ENCODE measurements around the gene SPEM3. TPM values are rescaled to one million over a fixed set of nuclear protein-coding genes. Genes with fewer than 3 reads are reported as not detected.
A peak's percentile ranks its signal among the peaks of the same experiment; 100 is the strongest.

Gene SPEM3
- total and polyA plus RNA-seq, 2 of the 13 experiments (the other 11 are each of a cell fraction or from before 2014, with no cell fraction given): not detected

DNA sequence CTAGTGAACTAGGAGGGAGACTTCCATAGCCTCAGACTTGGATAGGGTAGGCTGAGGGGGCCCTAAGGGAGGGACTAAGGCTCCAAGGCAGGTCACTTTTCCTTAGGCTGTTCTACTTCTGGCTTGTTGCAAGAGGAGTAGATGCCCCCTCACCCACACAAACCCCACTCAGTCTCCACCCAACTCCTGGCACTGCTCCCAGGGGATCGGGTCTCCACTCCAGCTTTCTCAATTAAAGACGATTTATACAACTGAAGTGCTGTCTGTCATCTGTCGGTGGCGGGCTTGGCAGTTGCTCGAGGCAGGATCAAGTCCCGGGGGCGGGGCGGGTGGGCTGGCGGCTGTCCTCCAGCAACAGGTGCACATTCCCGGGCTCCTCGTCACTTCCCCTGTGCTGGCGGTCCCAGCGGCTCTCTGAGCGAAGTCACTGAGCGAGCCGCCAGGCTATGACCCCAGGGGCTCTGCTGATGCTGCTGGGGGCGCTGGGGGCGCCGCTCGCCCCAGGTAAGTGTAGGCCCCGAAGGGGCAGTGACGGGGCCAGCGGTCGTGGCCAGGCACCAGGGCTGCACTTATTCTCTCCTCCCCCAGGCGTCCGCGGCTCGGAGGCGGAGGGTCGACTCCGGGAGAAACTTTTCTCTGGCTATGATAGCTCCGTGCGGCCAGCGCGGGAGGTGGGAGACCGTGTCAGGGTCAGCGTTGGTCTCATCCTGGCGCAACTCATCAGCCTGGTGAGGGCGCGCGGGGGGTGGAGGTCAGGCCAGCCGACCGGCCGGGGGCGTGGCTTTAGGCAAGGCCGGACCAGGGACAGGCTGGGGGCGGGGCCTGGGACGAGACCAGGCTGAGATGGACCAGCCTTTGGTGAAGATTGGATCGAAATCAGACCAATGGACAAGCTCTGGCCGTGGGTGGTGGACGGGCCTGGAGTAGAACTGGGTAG lies 16.3 kb downstream of the SPEM3 start, which contains the start of gene CHRNB1 (continued):
- TF ChIP-seq, protein P1, sequence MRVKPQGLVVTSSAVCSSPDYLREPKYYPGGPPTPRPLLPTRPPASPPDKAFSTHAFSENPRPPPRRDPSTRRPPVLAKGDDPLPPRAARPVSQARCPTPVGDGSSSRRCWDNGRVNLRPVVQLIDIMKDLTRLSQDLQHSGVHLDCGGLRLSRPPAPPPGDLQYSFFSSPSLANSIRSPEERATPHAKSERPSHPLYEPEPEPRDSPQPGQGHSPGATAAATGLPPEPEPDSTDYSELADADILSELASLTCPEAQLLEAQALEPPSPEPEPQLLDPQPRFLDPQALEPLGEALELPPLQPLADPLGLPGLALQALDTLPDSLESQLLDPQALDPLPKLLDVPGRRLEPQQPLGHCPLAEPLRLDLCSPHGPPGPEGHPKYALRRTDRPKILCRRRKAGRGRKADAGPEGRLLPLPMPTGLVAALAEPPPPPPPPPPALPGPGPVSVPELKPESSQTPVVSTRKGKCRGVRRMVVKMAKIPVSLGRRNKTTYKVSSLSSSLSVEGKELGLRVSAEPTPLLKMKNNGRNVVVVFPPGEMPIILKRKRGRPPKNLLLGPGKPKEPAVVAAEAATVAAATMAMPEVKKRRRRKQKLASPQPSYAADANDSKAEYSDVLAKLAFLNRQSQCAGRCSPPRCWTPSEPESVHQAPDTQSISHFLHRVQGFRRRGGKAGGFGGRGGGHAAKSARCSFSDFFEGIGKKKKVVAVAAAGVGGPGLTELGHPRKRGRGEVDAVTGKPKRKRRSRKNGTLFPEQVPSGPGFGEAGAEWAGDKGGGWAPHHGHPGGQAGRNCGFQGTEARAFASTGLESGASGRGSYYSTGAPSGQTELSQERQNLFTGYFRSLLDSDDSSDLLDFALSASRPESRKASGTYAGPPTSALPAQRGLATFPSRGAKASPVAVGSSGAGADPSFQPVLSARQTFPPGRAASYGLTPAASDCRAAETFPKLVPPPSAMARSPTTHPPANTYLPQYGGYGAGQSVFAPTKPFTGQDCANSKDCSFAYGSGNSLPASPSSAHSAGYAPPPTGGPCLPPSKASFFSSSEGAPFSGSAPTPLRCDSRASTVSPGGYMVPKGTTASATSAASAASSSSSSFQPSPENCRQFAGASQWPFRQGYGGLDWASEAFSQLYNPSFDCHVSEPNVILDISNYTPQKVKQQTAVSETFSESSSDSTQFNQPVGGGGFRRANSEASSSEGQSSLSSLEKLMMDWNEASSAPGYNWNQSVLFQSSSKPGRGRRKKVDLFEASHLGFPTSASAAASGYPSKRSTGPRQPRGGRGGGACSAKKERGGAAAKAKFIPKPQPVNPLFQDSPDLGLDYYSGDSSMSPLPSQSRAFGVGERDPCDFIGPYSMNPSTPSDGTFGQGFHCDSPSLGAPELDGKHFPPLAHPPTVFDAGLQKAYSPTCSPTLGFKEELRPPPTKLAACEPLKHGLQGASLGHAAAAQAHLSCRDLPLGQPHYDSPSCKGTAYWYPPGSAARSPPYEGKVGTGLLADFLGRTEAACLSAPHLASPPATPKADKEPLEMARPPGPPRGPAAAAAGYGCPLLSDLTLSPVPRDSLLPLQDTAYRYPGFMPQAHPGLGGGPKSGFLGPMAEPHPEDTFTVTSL (CRISPR knock-in tag; IDR thresholded peaks at IDR 0.05; ENCODE audit: borderline replicate concordance): no peak
- no peak for TF ChIP-seq ZNF558 (CRISPR knock-in tag; IDR thresholded peaks at IDR 0.05; ENCODE audit: borderline replicate concordance)
- TF ChIP-seq ZNF180 (CRISPR knock-in tag; IDR thresholded peaks at IDR 0.05; ENCODE audit: borderline replicate concordance, low read depth): no peak
- TF ChIP-seq, protein P2, sequence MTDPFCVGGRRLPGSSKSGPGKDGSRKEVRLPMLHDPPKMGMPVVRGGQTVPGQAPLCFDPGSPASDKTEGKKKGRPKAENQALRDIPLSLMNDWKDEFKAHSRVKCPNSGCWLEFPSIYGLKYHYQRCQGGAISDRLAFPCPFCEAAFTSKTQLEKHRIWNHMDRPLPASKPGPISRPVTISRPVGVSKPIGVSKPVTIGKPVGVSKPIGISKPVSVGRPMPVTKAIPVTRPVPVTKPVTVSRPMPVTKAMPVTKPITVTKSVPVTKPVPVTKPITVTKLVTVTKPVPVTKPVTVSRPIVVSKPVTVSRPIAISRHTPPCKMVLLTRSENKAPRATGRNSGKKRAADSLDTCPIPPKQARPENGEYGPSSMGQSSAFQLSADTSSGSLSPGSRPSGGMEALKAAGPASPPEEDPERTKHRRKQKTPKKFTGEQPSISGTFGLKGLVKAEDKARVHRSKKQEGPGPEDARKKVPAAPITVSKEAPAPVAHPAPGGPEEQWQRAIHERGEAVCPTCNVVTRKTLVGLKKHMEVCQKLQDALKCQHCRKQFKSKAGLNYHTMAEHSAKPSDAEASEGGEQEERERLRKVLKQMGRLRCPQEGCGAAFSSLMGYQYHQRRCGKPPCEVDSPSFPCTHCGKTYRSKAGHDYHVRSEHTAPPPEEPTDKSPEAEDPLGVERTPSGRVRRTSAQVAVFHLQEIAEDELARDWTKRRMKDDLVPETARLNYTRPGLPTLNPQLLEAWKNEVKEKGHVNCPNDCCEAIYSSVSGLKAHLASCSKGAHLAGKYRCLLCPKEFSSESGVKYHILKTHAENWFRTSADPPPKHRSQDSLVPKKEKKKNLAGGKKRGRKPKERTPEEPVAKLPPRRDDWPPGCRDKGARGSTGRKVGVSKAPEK (CRISPR knock-in tag; IDR thresholded peaks at IDR 0.05; ENCODE audit: borderline replicate concordance): no peak
- TF ChIP-seq KLF6 (CRISPR knock-in tag; IDR thresholded peaks at IDR 0.05): 0 out of 2 replicates have a peak, but pooled peaks have one; percentile 58
- 0 out of 2 replicates have a peak, but pooled peaks have one; percentile 53 for TF ChIP-seq ZNF235 (CRISPR knock-in tag; IDR thresholded peaks at IDR 0.05; ENCODE audit: borderline replicate concordance)
- no peak for TF ChIP-seq TBX3 (IDR thresholded peaks at IDR 0.05; ENCODE audit: borderline replicate concordance)
- TF ChIP-seq, protein P3, sequence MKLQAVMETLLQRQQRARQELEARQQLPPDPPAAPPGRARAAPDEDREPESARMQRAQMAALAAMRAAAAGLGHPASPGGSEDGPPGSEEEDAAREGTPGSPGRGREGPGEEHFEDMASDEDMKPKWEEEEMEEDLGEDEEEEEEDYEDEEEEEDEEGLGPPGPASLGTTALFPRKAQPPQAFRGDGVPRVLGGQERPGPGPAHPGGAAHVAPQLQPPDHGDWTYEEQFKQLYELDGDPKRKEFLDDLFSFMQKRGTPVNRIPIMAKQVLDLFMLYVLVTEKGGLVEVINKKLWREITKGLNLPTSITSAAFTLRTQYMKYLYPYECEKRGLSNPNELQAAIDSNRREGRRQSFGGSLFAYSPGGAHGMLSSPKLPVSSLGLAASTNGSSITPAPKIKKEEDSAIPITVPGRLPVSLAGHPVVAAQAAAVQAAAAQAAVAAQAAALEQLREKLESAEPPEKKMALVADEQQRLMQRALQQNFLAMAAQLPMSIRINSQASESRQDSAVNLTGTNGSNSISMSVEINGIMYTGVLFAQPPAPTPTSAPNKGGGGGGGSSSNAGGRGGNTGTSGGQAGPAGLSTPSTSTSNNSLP (IDR thresholded peaks at IDR 0.05; ENCODE audit: low read depth, low read length): no peak
- no peak for TF ChIP-seq FOXK2 (IDR thresholded peaks at IDR 0.05)
- TF ChIP-seq, protein P4, sequence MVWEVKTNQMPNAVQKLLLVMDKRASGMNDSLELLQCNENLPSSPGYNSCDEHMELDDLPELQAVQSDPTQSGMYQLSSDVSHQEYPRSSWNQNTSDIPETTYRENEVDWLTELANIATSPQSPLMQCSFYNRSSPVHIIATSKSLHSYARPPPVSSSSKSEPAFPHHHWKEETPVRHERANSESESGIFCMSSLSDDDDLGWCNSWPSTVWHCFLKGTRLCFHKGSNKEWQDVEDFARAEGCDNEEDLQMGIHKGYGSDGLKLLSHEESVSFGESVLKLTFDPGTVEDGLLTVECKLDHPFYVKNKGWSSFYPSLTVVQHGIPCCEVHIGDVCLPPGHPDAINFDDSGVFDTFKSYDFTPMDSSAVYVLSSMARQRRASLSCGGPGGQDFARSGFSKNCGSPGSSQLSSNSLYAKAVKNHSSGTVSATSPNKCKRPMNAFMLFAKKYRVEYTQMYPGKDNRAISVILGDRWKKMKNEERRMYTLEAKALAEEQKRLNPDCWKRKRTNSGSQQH (CRISPR knock-in tag; IDR thresholded peaks at IDR 0.05; ENCODE audit: low read depth): peak; percentile 22; the same call in 1 of the 2 replicates
- TF ChIP-seq SRY (CRISPR knock-in tag; IDR thresholded peaks at IDR 0.05): 0 out of 2 replicates have a peak, but pooled peaks have one; percentile 47
- no peak for TF ChIP-seq MED13 (CRISPR knock-in tag; IDR thresholded peaks at IDR 0.05)
- TF ChIP-seq SAP130 (CRISPR knock-in tag; IDR thresholded peaks at IDR 0.05; ENCODE audit: low read depth): peak; percentile 87
- TF ChIP-seq TP53 (CRISPR knock-in tag; conservative IDR thresholded peaks at IDR 0.05): no peak
- no peak for TF ChIP-seq ATF7 (IDR thresholded peaks at IDR 0.05)
- TF ChIP-seq ATF7 (CRISPR knock-in tag; IDR thresholded peaks at IDR 0.05): peak; percentile 60; the same call in 1 of the 2 replicates
- TF ChIP-seq JUN (CRISPR knock-in tag; IDR thresholded peaks at IDR 0.05): peak; percentile 54; the same call in 1 of the 2 replicates
- TF ChIP-seq MTA3 (CRISPR knock-in tag; IDR thresholded peaks at IDR 0.05): no peak

Data from HepG2 (cell line).